Esophagus (tissue), 2 donors: ENCODE data around the gene TEX264. TPM values are rescaled to one million over a fixed set of nuclear protein-coding genes. Genes with fewer than 3 reads are reported as not detected.

Source experiments
- H3K27ac ChIP-seq, 2 donors: one replicate each; pipeline ENCODE4 v1.5.1; 2013; ENCODE audit warnings: low read depth in 2 of 2, mild to moderate bottlenecking in 2 of 2, inconsistent platforms in 1 of 2, low read length in 1 of 2, moderate library complexity in 1 of 2
- H3K27me3 ChIP-seq, 2 donors: one replicate each; pipeline ENCODE4 v1.6.1; 2013; ENCODE audit warnings: low read length in 2 of 2, control low read depth in 1 of 2, mild to moderate bottlenecking in 1 of 2; ENCODE audit not compliant: insufficient read depth in 2 of 2, control insufficient read depth in 1 of 2
- H3K36me3 ChIP-seq, 2 donors: one replicate each; pipeline ENCODE4 v1.6.1; 2013; ENCODE audit warnings: low read length in 1 of 2; ENCODE audit not compliant: control insufficient read depth in 2 of 2, insufficient read depth in 2 of 2
- H3K4me1 ChIP-seq, 2 donors: one replicate each; pipeline ENCODE4 v1.6.1; 2013; ENCODE audit warnings: low read length in 1 of 2; ENCODE audit not compliant: control insufficient read depth in 2 of 2, insufficient read depth in 2 of 2
- H3K4me3 ChIP-seq, 2 donors: one replicate each; pipeline ENCODE4 v1.5.1; 2013; ENCODE audit warnings: low read length in 2 of 2, mild to moderate bottlenecking in 2 of 2, low read depth in 1 of 2, moderate library complexity in 1 of 2
- H3K9me3 ChIP-seq, 2 donors: one replicate each; pipeline ENCODE4 v1.6.1; 2013; ENCODE audit warnings: mild to moderate bottlenecking in 2 of 2, low read depth in 1 of 2, low read length in 1 of 2, moderate library complexity in 1 of 2; ENCODE audit not compliant: control insufficient read depth in 2 of 2, insufficient read depth in 1 of 2
- WGBS, 2 donors: extraction: QIAGEN DNeasy Blood & Tissue Kit; methylation state at CpG; one replicate each; pipeline ENCODE4 v1.1.7; 2013; 5-methylcytosine and 5-hydroxymethylcytosine counted together
- polyA plus RNA-seq, 2 donors: library from polyadenylated mRNA; stranded (reverse); fragments of 200-250 nt; gene quantifications; one replicate each; pipeline ENCODE4 v1.2.3, GENCODE V29; 2013
- donor health status: healthy with polysubstance abuse.
- donor health status: Bipolar disorder and iron deficiency.

The TEX264 gene
- polyA plus RNA-seq, 2 donors, result 46.7 to 59.5 TPM

DNA sequence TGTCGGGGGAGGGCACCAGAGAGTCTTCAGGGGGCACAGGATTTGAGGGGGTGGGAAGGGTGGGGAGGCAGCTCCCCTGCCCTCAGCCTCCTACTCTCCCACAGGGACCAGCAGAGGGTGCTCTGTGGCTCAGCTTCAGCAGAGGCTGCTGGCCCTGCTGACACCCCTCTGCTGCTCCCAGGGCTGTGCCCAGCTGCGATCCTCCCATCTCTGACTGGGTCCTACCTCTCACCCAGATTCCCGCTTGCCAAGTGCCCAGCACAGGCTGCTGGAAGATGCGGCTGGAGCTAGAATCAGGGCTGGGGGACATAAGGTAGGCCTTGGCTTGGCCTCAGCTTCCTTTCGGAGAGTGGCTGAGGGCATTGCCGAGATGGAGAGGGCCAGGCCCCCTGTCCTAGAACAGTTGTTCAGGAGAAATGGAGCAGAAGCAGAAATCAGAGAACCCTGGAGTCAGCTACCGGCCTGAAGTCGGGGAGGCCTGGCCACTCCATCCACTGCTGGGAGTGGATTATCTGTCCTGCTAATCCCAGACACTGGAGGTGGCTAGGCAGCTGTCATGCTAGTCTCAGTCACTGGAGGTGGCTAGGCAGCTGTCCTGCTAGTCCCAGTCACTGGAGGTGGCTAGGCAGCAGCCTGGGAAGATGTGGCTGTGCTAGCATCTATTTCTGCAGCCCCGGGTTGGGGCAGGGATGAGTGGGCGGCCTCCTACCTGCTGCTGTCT lies 39.7 kb downstream of the TEX264 start:
- H3K4me3 ChIP-seq, result no peak overlapping the region
- no peaks in the 10 kb centered on the region for H3K4me1 ChIP-seq
- peaks cover 0 to 2% of the 10 kb centered on the region in 2 donors for H3K9me3 ChIP-seq
- no peak overlapping the region for H3K27ac ChIP-seq
- 76 to 82% methylated on average over 10 of the region's 10 CpGs for WGBS, 2 donors
- H3K27me3 ChIP-seq, result no peaks in the 10 kb centered on the region
- H3K36me3 ChIP-seq, result no peaks in the 10 kb centered on the region

DNA sequence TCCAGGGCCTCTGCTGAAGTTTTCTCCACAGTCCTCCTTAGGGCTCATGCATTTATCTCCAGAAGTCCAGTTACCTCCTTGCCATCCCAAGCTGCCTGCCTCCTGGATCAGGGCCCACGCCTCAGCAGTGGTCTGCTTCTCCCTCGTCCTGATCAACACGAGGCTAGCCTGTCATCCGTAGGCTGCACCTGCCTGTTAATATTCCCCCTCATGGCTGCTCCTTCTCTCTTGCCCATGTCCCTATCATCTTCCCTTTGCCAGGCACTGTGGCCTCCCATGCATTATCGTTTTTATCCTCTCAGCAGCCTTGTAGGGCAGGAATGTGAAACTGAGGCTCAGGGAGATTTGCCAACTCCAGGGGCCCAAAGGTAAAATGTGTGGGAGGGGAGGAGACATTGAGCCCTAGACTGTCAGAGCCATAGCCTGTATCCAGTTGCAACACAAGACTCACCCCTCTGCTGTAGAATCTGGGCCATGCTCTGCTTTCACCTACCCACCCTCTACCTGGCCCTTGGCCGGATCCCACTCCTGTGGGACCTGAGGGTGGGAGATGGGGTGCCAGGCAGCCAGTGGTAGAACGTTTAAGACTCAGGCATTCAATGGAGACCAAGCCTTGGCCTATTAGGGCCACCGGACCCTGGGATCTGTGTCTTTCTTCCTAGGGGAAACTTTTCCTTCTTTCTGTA lies 40.4 kb downstream of the TEX264 start:
- 81 to 85% methylated on average over 8 of the region's 8 CpGs for WGBS, 2 donors
- Histone ChIP-seq H3K36me3 (no peaks in the 10 kb centered on the region), H3K4me1 (no peaks in the 10 kb centered on the region), H3K9me3 (peaks cover 0 to 2% of the 10 kb centered on the region in 2 donors), H3K27me3 (no peaks in the 10 kb centered on the region), H3K4me3 (no peak overlapping the region), H3K27ac (no peak overlapping the region)

- Histone ChIP-seq H3K9me3 (peaks cover 0 to 2% of the 10 kb centered on the region in 2 donors), H3K36me3 (no peaks in the 10 kb centered on the region), H3K4me3 (no peak overlapping the region), H3K27me3 (no peaks in the 10 kb centered on the region), H3K4me1 (no peaks in the 10 kb centered on the region), H3K27ac (no peak overlapping the region)
- WGBS, 2 donors, result 90% methylated on average over 1 of the region's 1 CpG; no CpG with 5 or more reads in 1 of the 2 donors
These were observed 41.0 kb downstream of the TEX264 start for GRCh38 chr3:51712038-51712420.

- Histone ChIP-seq H3K9me3 (peaks cover 0 to 2% of the 10 kb centered on the region in 2 donors), H3K36me3 (no peaks in the 10 kb centered on the region), H3K4me1 (no peaks in the 10 kb centered on the region), H3K27ac (no peak overlapping the region), H3K27me3 (no peaks in the 10 kb centered on the region), H3K4me3 (no peak overlapping the region)
- WGBS, 2 donors, result 93 to 95% methylated on average over 20 of the region's 20 CpGs
These were observed 41.5 kb downstream of the TEX264 start for GRCh38 chr3:51712511-51712931.

- Histone ChIP-seq H3K4me1 (no peaks in the 10 kb centered on the region), H3K9me3 (peaks cover 0 to 2% of the 10 kb centered on the region in 2 donors)
These were observed 41.9 kb downstream of the TEX264 start for GRCh38 chr3:51712963-51713362.

GRCh38 chr3:51715231-51715976 lies 44.4 kb downstream of the TEX264 start:
- no peak overlapping the region for H3K4me3 ChIP-seq
- H3K9me3 ChIP-seq, result peaks cover 0 to 2% of the 10 kb centered on the region in 2 donors
- H3K27ac ChIP-seq, result no peak overlapping the region
- H3K4me1 ChIP-seq, result no peaks in the 10 kb centered on the region
- 94 to 95% methylated on average over 36 of the region's 36 CpGs for WGBS, 2 donors
- H3K36me3 ChIP-seq, result no peaks in the 10 kb centered on the region
- H3K27me3 ChIP-seq, result no peaks in the 10 kb centered on the region

More at GRCh38 chr3:51712963-51713362, 41.9 kb downstream of the TEX264 start:
- H3K27me3 ChIP-seq, result no peaks in the 10 kb centered on the region
- no peak overlapping the region for H3K4me3 ChIP-seq
- H3K27ac ChIP-seq, result no peak overlapping the region
- WGBS, 2 donors, result 93 to 94% methylated on average over 19 of the region's 19 CpGs
- H3K36me3 ChIP-seq, result no peaks in the 10 kb centered on the region

GRCh38 chr3:51715977-51716294 lies 44.9 kb downstream of the TEX264 start:
- 96 to 97% methylated on average over 8 of the region's 8 CpGs for WGBS, 2 donors
- Histone ChIP-seq H3K4me1 (no peaks in the 10 kb centered on the region), H3K9me3 (peaks cover 0 to 2% of the 10 kb centered on the region in 2 donors), H3K4me3 (no peak overlapping the region), H3K36me3 (no peaks in the 10 kb centered on the region), H3K27me3 (no peaks in the 10 kb centered on the region), H3K27ac (no peak overlapping the region)

GRCh38 chr3:51716805-51717204 lies 45.8 kb downstream of the TEX264 start:
- H3K4me3 ChIP-seq, result no peak overlapping the region
- no peak overlapping the region for H3K27ac ChIP-seq
- 85 to 86% methylated on average over 5 of the region's 5 CpGs for WGBS, 2 donors
- H3K27me3 ChIP-seq, result no peaks in the 10 kb centered on the region
- peaks cover 0 to 2% of the 10 kb centered on the region in 2 donors for H3K9me3 ChIP-seq
- H3K36me3 ChIP-seq, result no peaks in the 10 kb centered on the region
- H3K4me1 ChIP-seq, result no peaks in the 10 kb centered on the region

DNA sequence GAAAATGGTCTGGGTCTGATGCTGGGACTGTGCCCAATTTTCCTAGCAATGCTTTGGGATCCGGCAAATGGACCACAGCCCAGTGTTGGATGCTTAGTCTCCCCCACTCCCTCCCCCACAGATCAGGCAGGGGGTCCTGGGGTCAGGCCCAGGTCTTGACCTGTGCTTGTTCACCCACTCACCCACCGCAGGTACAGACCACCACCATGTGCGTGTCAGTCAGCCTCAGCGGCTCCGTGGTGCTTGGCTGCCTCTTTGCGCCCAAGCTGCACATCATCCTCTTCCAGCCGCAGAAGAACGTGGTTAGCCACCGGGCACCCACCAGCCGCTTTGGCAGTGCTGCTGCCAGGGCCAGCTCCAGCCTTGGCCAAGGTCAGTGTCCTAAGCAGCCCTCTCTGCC lies 46.4 kb downstream of the TEX264 start:
- Histone ChIP-seq H3K4me3 (no peak overlapping the region), H3K9me3 (peaks cover 0 to 2% of the 10 kb centered on the region in 2 donors), H3K4me1 (no peaks in the 10 kb centered on the region), H3K27me3 (no peaks in the 10 kb centered on the region), H3K27ac (no peak overlapping the region), H3K36me3 (no peaks in the 10 kb centered on the region)
- WGBS, 2 donors, result 90 to 92% methylated on average over 10 of the region's 10 CpGs
